ENCODE measurements around the gene BRWD1. TPM values are rescaled to one million over a fixed set of nuclear protein-coding genes. Genes with fewer than 3 reads are reported as not detected.

BRWD1 gene
- total RNA-seq, 2 experiments from 2014 or later = 53.2 to 61.7 TPM

DNA sequence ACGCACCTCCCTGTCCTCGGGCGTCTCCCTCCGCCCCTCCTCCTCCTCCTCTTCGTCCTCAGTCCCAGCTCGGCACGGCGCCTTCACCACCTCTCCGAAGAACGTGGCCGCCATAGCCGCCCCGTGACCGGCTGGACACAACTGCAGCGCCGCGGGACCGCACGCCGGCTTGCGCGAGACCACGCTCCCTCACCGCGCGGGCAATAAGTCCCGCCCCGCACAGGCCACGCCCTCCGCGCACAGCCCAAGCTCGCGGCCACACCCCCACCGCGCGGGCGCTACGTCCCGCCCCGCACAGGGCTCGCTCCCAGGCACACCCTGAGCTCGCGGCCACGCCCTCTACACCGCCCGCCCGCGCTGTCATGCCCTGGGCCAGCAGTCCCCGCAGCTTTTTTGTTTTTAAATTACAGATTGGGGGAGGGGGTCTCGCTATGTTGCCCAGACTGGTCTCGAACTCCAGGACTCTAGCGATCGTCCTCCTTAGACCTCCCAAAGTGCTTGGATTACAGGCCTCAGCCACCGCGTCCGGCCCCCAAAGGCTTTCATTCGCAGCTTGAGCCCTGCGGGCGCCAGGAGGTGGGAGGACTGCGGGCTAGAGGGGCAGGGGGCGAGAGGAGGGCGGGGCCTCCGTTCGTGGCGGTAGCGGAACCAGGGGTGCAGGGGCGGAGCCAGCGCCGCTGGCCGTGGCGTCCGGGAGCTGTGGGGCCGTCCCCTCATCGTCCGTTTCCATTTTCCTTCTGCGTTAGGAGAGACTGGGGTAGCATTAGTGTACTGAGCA is 130.0 kb downstream of the BRWD1 start, which contains the start of gene PSMG1:
Gene PSMG1 (minus strand): TSS at position 180 of the 778 bp plus-strand sequence. CDS start 66 bp downstream, at position 114.
- Histone ChIP-seq H3K4me2 (ENCODE audit: low read length) (peak within 1 kb of the TSS; percentile 93), H3K9me2 (ENCODE audit: insufficient read depth, low read length) (no peaks in the 10 kb centered on the region), H3K9me3 (ENCODE audit: low read length) (no peaks in the 10 kb centered on the region), H3K4me3 (ENCODE audit: low read depth, low read length, poor library complexity, severe bottlenecking) (peak within 1 kb of the TSS; percentile 96), H4K20me1 (ENCODE audit: insufficient read depth, low read length) (no peaks in the 10 kb centered on the region), H2AFZ (ENCODE audit: low read length) (peak within 1 kb of the TSS; percentile 59), H3K79me2 (ENCODE audit: insufficient read depth, low read depth, low read length) (peaks cover 38% of the 10 kb centered on the region), H3K36me3 (ENCODE audit: insufficient read depth, low read length) (peaks cover 30% of the 10 kb centered on the region), H3K27ac (ENCODE audit: low read depth, low read length, poor library complexity, severe bottlenecking) (peak within 1 kb of the TSS; percentile 62), H3K4me1 (ENCODE audit: insufficient read depth, low read length, poor library complexity, severe bottlenecking) (peaks cover 36% of the 10 kb centered on the region)
- CTCF ChIA-PET (ENCODE audit: unreplicated experiment) = interaction anchor here (0.6 kb wide), 1 partner anchor 396 kb away, joined by 3 read pairs; no protein-coding TSS in a partner anchor
- TF ChIP-seq, protein P1, sequence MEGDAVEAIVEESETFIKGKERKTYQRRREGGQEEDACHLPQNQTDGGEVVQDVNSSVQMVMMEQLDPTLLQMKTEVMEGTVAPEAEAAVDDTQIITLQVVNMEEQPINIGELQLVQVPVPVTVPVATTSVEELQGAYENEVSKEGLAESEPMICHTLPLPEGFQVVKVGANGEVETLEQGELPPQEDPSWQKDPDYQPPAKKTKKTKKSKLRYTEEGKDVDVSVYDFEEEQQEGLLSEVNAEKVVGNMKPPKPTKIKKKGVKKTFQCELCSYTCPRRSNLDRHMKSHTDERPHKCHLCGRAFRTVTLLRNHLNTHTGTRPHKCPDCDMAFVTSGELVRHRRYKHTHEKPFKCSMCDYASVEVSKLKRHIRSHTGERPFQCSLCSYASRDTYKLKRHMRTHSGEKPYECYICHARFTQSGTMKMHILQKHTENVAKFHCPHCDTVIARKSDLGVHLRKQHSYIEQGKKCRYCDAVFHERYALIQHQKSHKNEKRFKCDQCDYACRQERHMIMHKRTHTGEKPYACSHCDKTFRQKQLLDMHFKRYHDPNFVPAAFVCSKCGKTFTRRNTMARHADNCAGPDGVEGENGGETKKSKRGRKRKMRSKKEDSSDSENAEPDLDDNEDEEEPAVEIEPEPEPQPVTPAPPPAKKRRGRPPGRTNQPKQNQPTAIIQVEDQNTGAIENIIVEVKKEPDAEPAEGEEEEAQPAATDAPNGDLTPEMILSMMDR (conservative IDR thresholded peaks at IDR 0.05; ENCODE audit: low read length) = no peak
- no peak for TF ChIP-seq EZH2phosphoT487 (IDR thresholded peaks at IDR 0.05; ENCODE audit: borderline replicate concordance, low read depth, low read length)
- POLR2A ChIA-PET = interaction anchor here (0.6 to 1.7 kb wide), 13 partner anchors 10 to 263 kb away, joined by 3 to 8 read pairs (median 4); partner anchors contain the start of gene BRWD1
- BruUV-seq (replicated peaks) = no TSS peak
- intact Hi-C loops (cut with micrococcal nuclease; ENCODE audit: unreplicated experiment) = loop anchor here (1.0 to 10.0 kb wide), 4 partner anchors 129 to 1819 kb away; partner anchors contain the start of genes DYRK1A and HMGN1
- DNase-seq (ENCODE audit: low spot score) = peak; percentile 95

DNA sequence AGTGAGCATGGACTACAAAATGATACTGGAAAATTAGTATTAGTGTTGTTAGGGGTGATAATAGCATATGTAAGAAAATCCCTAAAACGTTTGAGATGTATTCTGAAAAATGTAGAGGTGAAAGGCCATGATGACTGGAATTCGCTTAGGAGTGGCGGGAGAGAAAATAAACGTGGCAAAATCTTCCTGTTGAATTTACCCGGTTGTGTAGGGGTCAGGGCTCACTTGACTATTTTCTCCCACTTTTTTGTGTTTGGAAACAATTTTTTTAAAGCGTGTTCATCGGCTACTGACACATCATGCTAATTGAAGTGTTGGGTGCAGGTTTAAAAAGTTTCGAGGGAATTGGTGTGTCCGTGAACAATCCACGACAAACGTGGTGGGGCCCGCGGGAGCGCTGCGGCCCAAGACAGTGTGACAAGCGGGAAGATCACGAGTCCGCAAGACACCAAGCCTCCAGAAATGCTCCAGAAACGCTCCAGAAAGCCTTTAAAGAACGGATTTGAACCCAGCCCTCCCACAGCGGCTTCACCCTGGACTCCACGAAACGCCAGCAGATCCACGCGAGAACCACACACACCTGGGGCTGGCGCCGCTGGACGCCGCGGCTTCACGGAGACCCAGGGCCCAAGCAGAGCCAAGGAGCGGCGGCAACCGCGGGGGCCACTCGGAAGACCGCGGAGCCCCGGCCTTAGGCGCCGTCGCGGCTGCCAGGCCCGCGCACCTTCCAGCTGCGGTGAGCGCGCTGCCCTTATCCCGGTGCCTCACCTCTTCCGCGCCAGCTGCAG is 130.8 kb downstream of the BRWD1 start:
- Histone ChIP-seq H3K36me3 (ENCODE audit: insufficient read depth, low read length) (peaks cover 37% of the 10 kb centered on the region), H3K27ac (ENCODE audit: low read depth, low read length, poor library complexity, severe bottlenecking) (peak overlapping the region; percentile 62), H3K4me2 (ENCODE audit: low read length) (peak overlapping the region; percentile 93), H3K4me3 (ENCODE audit: low read depth, low read length, poor library complexity, severe bottlenecking) (peak overlapping the region; percentile 96), H3K9me3 (ENCODE audit: low read length) (no peaks in the 10 kb centered on the region), H3K9me2 (ENCODE audit: insufficient read depth, low read length) (no peaks in the 10 kb centered on the region), H4K20me1 (ENCODE audit: insufficient read depth, low read length) (no peaks in the 10 kb centered on the region), H2AFZ (ENCODE audit: low read length) (peak overlapping the region; percentile 59), H3K4me1 (ENCODE audit: insufficient read depth, low read length, poor library complexity, severe bottlenecking) (peaks cover 35% of the 10 kb centered on the region), H3K79me2 (ENCODE audit: insufficient read depth, low read depth, low read length) (peaks cover 38% of the 10 kb centered on the region)
- DNase-seq (ENCODE audit: low spot score) = no peak
- TF ChIP-seq EZH2phosphoT487 (IDR thresholded peaks at IDR 0.05; ENCODE audit: borderline replicate concordance, low read depth, low read length) = no peak
- TF ChIP-seq, protein P1 (conservative IDR thresholded peaks at IDR 0.05; ENCODE audit: low read length) = no peak
- intact Hi-C loops (cut with micrococcal nuclease; ENCODE audit: unreplicated experiment) = loop anchor here (1.0 to 10.0 kb wide), 4 partner anchors 130 to 1818 kb away; partner anchors contain the start of genes DYRK1A and HMGN1
- CTCF ChIA-PET (ENCODE audit: unreplicated experiment) = interaction anchor here (0.6 kb wide), 1 partner anchor 395 kb away, joined by 3 read pairs; no protein-coding TSS in a partner anchor
- TSS peak; percentile 44 for BruUV-seq (replicated peaks)
- POLR2A ChIA-PET = interaction anchor here (0.6 to 1.7 kb wide), 7 partner anchors 10 to 205 kb away, joined by 3 to 8 read pairs (median 5); partner anchors contain the start of gene BRWD1
